Kidney glomerular epithelial cell (primary cell): ENCODE results near the gene HEXIM1.
"Not testable (repeated sequence)": the region's sequence is repeated elsewhere in the genome, so short reads cannot be mapped to it uniquely, and the experiment has no call there.

Experiments used
- DNase-seq: peaks from one replicate; lab custom pipeline; 2025; lab: John Stamatoyannopoulos, UW

HEXIM1 gene

GRCh38 chr17:45114117-45114932 is 34.0 kb upstream of the HEXIM1 start:
- DNase-seq: no peak

- DNase-seq: no peak
Observed at GRCh38 chr17:45115015-45115625, 33.2 kb upstream of the HEXIM1 start.

GRCh38 chr17:45115871-45116270 is 32.4 kb upstream of the HEXIM1 start:
- DNase-seq: no peak

GRCh38 chr17:45116434-45117016 is 31.8 kb upstream of the HEXIM1 start:
- no peak for DNase-seq

GRCh38 chr17:45117334-45117733 is 30.9 kb upstream of the HEXIM1 start:
- no peak for DNase-seq

GRCh38 chr17:45117848-45118646 is 30.2 kb upstream of the HEXIM1 start:
- DNase-seq: no peak

GRCh38 chr17:45118691-45119090 is 29.6 kb upstream of the HEXIM1 start:
- DNase-seq: no peak

GRCh38 chr17:45119964-45120363 is 28.3 kb upstream of the HEXIM1 start:
- no peak for DNase-seq

GRCh38 chr17:45120558-45120957 is 27.7 kb upstream of the HEXIM1 start:
- no peak for DNase-seq

- DNase-seq: no peak
Observed at GRCh38 chr17:45121055-45121454, 27.2 kb upstream of the HEXIM1 start.

GRCh38 chr17:45123076-45123770 is 25.1 kb upstream of the HEXIM1 start:
- DNase-seq: no peak

GRCh38 chr17:45123930-45124796 is 24.1 kb upstream of the HEXIM1 start:
- DNase-seq: peak; percentile 87

GRCh38 chr17:45124797-45125122 is 23.5 kb upstream of the HEXIM1 start:
- not testable (repeated sequence) for DNase-seq

- no peak for DNase-seq
Observed at GRCh38 chr17:45125509-45125908, 22.8 kb upstream of the HEXIM1 start.

GRCh38 chr17:45127207-45127547 is 21.1 kb upstream of the HEXIM1 start:
- DNase-seq: no peak

- DNase-seq: peak; percentile 61
Observed at GRCh38 chr17:45127548-45128300, 20.6 kb upstream of the HEXIM1 start.

GRCh38 chr17:45128331-45128730 is 19.9 kb upstream of the HEXIM1 start:
- no peak for DNase-seq

- no peak for DNase-seq
Observed at GRCh38 chr17:45128989-45129388, 19.3 kb upstream of the HEXIM1 start.

- peak; percentile 32 for DNase-seq
Observed at GRCh38 chr17:45129426-45129939, 18.8 kb upstream of the HEXIM1 start.
